WTC11 (cell line): ENCODE results near the gene LFNG. TPM values are rescaled to one million over a fixed set of nuclear protein-coding genes. Genes with fewer than 3 reads are reported as not detected.

ENCODE experiments used
- ATAC-seq: fragments of 200-7000 bp; cut with Tn5 transposase; 2 replicates; pipeline ENCODE4 v1.10.0; 2021; ENCODE audit warnings: mild to moderate bottlenecking, moderate library complexity
- CTCF ChIA-PET: fragments of 300-600 bp; sonication (Branson Sonifier 250); formaldehyde crosslinking; loops from one replicate; lab custom pipeline; 2021; ENCODE audit warnings: antibody characterized with exemption; lab: Charles Lee
- POLR2A ChIA-PET: fragments of 350-600 bp; sonication (Branson Sonifier 250); formaldehyde crosslinking; loops from one replicate; lab custom pipeline; 2021; ENCODE audit warnings: antibody characterized with exemption; lab: Charles Lee
- DNase-seq: peaks from one replicate; pipeline ENCODE4 v3.0.0; 2021; ENCODE audit warnings: low spot score
- H3K27ac Mint-ChIP-seq: 2 replicates; pipeline ENCODE4 v1.8.0; 2021; ENCODE audit warnings: mixed read lengths
- H3K27me3 Mint-ChIP-seq: 2 replicates; pipeline ENCODE4 v1.8.0; 2021; ENCODE audit warnings: low read depth, mild to moderate bottlenecking, moderate library complexity, mixed read lengths
- H3K36me3 Mint-ChIP-seq: 2 replicates; pipeline ENCODE4 v1.8.0; 2021; ENCODE audit warnings: mixed read lengths
- H3K4me1 Mint-ChIP-seq: 2 replicates; pipeline ENCODE4 v1.8.0; 2022; ENCODE audit warnings: mixed read lengths
- H3K4me3 Mint-ChIP-seq: 2 replicates; pipeline ENCODE4 v1.8.0; 2021; ENCODE audit warnings: mild to moderate bottlenecking, moderate library complexity, mixed read lengths
- H3K9me3 Mint-ChIP-seq: 2 replicates; pipeline ENCODE4 v1.8.0; 2021; ENCODE audit warnings: mixed read lengths
- CREM ChIP-seq: sonication (generic); formaldehyde crosslinking; IDR thresholded peaks from 2 replicates; pipeline ENCODE4 v1.8.1; 2022; ENCODE audit warnings: mild to moderate bottlenecking, missing genetic modification reagents, moderate library complexity
- E2F1 ChIP-seq: sonication (generic); formaldehyde crosslinking; IDR thresholded peaks from 2 replicates; pipeline ENCODE4 v1.8.0; 2022; ENCODE audit warnings: mild to moderate bottlenecking, missing genetic modification reagents
- E2F4 ChIP-seq: sonication (generic); formaldehyde crosslinking; IDR thresholded peaks from 2 replicates; pipeline ENCODE4 v1.8.1; 2022; ENCODE audit warnings: low read depth, mild to moderate bottlenecking, moderate library complexity, missing genetic modification reagents, borderline replicate concordance
- EMX1 ChIP-seq: fragments of 250-450 bp; sonication (Bioruptor Pico); IDR thresholded peaks from 2 replicates; pipeline ENCODE4 v1.8.0; 2021; ENCODE audit warnings: mild to moderate bottlenecking
- ERG ChIP-seq: fragments of 250-450 bp; sonication (Bioruptor Pico); IDR thresholded peaks from 2 replicates; pipeline ENCODE4 v1.8.0; 2021; ENCODE audit warnings: mild to moderate bottlenecking
- GABPB1 ChIP-seq: sonication (generic); formaldehyde crosslinking; IDR thresholded peaks from 2 replicates; pipeline ENCODE4 v1.8.1; 2023; ENCODE audit warnings: mild to moderate bottlenecking, missing genetic modification reagents
- JAZF1 ChIP-seq: fragments of 250-450 bp; sonication (Bioruptor Pico); IDR thresholded peaks from 2 replicates; pipeline ENCODE4 v1.9.0; 2021; ENCODE audit warnings: moderate library complexity, mild to moderate bottlenecking, inconsistent platforms
- MXD4 ChIP-seq: fragments of 250-450 bp; sonication (Bioruptor Pico); IDR thresholded peaks from 2 replicates; pipeline ENCODE4 v1.8.0; 2021; ENCODE audit warnings: mild to moderate bottlenecking, moderate library complexity, borderline replicate concordance
- NFATC4 ChIP-seq: fragments of 250-450 bp; sonication (Bioruptor Pico); IDR thresholded peaks from 2 replicates; pipeline ENCODE4 v1.9.0; 2021; ENCODE audit warnings: mild to moderate bottlenecking
- OVOL2 ChIP-seq: fragments of 250-450 bp; sonication (Bioruptor Pico); IDR thresholded peaks from 2 replicates; pipeline ENCODE4 v1.9.0; 2021; ENCODE audit warnings: mild to moderate bottlenecking, borderline replicate concordance
- PREB ChIP-seq: sonication (generic); formaldehyde crosslinking; IDR thresholded peaks from 2 replicates; pipeline ENCODE4 v1.8.1; 2022; ENCODE audit warnings: mild to moderate bottlenecking, missing genetic modification reagents, moderate library complexity, borderline replicate concordance
- SP1 ChIP-seq: sonication (generic); formaldehyde crosslinking; conservative IDR thresholded peaks from 2 replicates; pipeline ENCODE4 v1.8.1; 2022; ENCODE audit warnings: missing genetic modification reagents
- TEAD1 ChIP-seq: sonication (generic); formaldehyde crosslinking; IDR thresholded peaks from 2 replicates; pipeline ENCODE4 v1.8.0; 2022; ENCODE audit warnings: mild to moderate bottlenecking, missing genetic modification reagents
- TEAD4 ChIP-seq: sonication (generic); formaldehyde crosslinking; IDR thresholded peaks from 2 replicates; pipeline ENCODE4 v1.8.0; 2022; ENCODE audit warnings: mild to moderate bottlenecking, missing genetic modification reagents
- ZBTB21 ChIP-seq: sonication (generic); formaldehyde crosslinking; IDR thresholded peaks from 2 replicates; pipeline ENCODE4 v1.8.1; 2023; ENCODE audit warnings: mild to moderate bottlenecking, missing genetic modification reagents, borderline replicate concordance
- ZNF219 ChIP-seq: sonication (generic); formaldehyde crosslinking; IDR thresholded peaks from 2 replicates; pipeline ENCODE4 v1.8.0; 2023; ENCODE audit warnings: missing genetic modification reagents, mild to moderate bottlenecking, borderline replicate concordance
- ZNF317 ChIP-seq: sonication (generic); formaldehyde crosslinking; IDR thresholded peaks from 2 replicates; pipeline ENCODE4 v1.8.1; 2023; ENCODE audit warnings: low read depth, mild to moderate bottlenecking, moderate library complexity, missing genetic modification reagents, borderline replicate concordance
- ZNF416 ChIP-seq: fragments of 250-450 bp; sonication (Bioruptor Pico); IDR thresholded peaks from 2 replicates; pipeline ENCODE4 v1.9.0; 2021; ENCODE audit warnings: mild to moderate bottlenecking, inconsistent platforms
- ZNF425 ChIP-seq: fragments of 250-450 bp; sonication (Bioruptor Pico); conservative IDR thresholded peaks from 2 replicates; pipeline ENCODE4 v1.9.0; 2021; ENCODE audit warnings: mild to moderate bottlenecking
- total RNA-seq: library from RNA; stranded (reverse); gene quantifications from 3 replicates; pipeline ENCODE4 v1.2.3, GENCODE V29; 2021

The LFNG gene
- total RNA-seq, 1 experiment from 2014 or later: 29.4 TPM

- CTCF ChIA-PET: no interaction called here
- H3K27ac Mint-ChIP-seq: no peak overlapping the region
- no peak for DNase-seq
Observed at GRCh38 chr7:2540133-2540532, 20.6 kb downstream of the LFNG start.

GRCh38 chr7:2540641-2541051 lies 21.1 kb downstream of the LFNG start:
- H3K27ac Mint-ChIP-seq: no peak overlapping the region
- H3K9me3 Mint-ChIP-seq: no peaks in the 10 kb centered on the region
- ATAC-seq (no peak), DNase-seq (no peak)
- TF ChIP-seq ZNF416 (CRISPR knock-in tag) (no peak), E2F4 (no peak), ZNF317 (CRISPR knock-in tag) (no peak), TEAD1 (CRISPR knock-in tag) (no peak), ZNF219 (no peak), JAZF1 (CRISPR knock-in tag) (no peak), ZBTB21 (CRISPR knock-in tag) (no peak), CREM (CRISPR knock-in tag) (no peak), MXD4 (no peak), E2F1 (CRISPR knock-in tag) (no peak), SP1 (CRISPR knock-in tag) (no peak), ZNF425 (CRISPR knock-in tag) (no peak), GABPB1 (no peak), TEAD4 (no peak), OVOL2 (CRISPR knock-in tag) (no peak), ERG (CRISPR knock-in tag) (no peak), PREB (CRISPR knock-in tag) (no peak), NFATC4 (no peak), EMX1 (CRISPR knock-in tag) (no peak)
- H3K4me3 Mint-ChIP-seq: no peak overlapping the region
- ChIA-PET POLR2A (no interaction called here), CTCF (no interaction called here)
- no peaks in the 10 kb centered on the region for H3K4me1 Mint-ChIP-seq
- no peaks in the 10 kb centered on the region for H3K27me3 Mint-ChIP-seq
- H3K36me3 Mint-ChIP-seq: peaks cover 13% of the 10 kb centered on the region

More at GRCh38 chr7:2540133-2540532, 20.6 kb downstream of the LFNG start:
- Mint-ChIP-seq H3K4me1 (no peaks in the 10 kb centered on the region), H3K9me3 (no peaks in the 10 kb centered on the region), H3K27me3 (no peaks in the 10 kb centered on the region), H3K36me3 (peaks cover 12% of the 10 kb centered on the region), H3K4me3 (no peak overlapping the region)
- POLR2A ChIA-PET: interaction anchor here (1.1 kb wide), 1 partner anchor 60 kb away, joined by 3 read pairs; no protein-coding TSS in a partner anchor
- TF ChIP-seq TEAD4: no peak
- ATAC-seq: no peak
